Right forelimb (tissue), 1 donor: Measurements from ENCODE around the gene PPFIA3.

Experiments used
- DNase-seq: peaks from one replicate; pipeline ENCODE4 v3.0.0-alpha.2; 2018

PPFIA3 gene

DNA sequence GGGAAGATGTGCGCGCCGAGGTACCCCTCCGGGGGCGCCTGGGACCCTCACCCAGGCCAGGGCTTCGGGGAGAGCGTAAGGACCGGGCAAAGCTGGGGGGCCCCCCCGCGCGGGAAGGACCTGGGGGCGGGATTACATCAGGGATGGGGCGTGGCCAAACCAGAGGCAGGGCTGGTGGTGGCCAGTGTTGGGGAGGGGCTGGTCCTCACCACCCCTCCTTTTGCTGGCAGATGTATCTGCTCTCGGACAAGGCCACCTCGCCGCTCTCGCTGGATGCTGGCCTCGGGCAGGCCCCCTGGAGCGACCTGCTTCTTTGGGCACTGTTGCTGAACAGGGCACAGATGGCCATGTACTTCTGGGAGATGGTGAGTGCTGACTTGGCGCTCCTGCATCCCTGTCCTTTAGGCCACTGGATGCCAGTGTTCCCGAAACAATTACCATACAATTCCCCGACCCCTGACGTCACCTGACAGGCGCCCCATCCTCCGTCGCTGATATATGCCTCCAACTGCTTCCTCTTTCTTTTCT, 63.6 kb downstream of the PPFIA3 start:
- DNase-seq = no peak

DNA sequence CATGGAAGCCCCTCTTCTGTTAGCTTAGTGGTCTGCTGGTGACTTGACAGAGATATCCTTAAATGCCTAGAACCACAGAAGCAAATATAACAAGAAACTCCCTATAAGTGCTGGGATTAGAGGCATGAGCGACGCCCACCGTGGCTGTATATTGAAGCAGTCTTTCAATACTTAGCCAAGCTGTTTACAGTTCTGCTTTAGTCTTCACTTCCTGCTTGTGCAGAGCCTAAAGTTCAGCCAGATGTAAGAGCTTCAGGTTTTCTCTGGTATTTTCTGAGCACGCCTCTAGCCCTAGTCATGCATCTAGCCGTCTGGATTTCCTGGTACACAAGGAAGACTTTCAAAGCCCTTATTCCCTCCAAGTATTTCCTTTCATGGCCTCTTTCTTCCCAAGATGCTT, 66.8 kb downstream of the PPFIA3 start:
- DNase-seq = no peak

DNA sequence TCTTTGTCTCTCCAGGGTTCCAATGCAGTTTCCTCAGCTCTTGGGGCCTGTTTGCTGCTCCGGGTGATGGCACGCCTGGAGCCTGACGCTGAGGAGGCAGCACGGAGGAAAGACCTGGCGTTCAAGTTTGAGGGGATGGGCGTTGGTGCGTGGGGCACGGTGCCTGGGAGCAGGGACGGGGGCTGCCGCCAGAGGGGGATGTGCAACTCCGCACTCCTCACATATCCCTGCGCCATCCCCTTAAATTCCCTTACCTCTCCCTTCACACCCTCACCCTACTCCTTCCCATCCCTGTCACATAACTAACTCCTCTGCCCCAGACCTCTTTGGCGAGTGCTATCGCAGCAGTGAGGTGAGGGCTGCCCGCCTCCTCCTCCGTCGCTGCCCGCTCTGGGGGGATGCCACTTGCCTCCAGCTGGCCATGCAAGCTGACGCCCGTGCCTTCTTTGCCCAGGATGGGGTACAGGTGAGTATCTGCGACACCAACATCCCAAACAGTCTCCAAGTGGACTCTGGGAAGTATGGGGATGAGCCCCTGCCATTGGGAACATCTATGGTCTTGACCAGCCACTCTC, 69.4 kb downstream of the PPFIA3 start:
- no peak for DNase-seq

DNA sequence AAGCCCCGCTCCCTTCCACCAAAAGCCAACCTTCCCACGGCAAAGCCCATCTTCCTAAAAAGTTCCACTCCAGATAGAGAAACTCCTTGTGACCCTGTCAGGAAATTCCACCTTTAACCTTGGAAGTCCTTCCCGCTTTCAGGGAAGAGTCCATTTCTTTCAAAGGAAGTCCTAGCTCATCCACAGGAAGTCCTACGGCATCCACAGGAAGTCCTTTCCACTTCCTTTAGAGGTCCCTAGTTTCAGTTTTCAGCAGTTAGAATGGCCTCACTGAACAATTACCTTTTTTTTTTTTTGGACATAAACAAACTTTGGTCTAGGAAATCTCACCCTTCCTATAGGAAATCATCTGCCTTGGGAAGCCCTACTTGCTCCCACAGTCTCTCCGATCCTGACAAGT, 69.9 kb downstream of the PPFIA3 start:
- no peak for DNase-seq

DNA sequence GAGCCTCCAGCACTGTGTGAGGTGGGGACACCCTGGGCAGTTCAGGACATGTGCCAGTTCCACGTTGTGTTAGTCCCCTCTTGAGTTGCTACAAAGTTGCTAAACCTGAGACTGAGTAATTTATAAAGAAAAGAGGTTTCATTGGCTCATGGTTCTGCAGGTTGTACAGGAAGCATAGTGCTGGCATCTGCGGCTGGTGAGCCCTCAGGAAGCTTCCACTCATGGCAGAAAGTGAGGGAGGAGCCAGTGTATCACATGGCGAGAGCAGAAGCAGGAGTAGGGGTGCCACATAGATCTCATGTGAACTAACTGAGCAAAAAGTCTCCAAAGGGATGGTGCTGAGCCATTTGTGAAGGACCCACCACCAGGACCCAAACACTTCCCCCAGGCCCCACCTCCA, 71.4 kb downstream of the PPFIA3 start:
- DNase-seq = no peak

DNA sequence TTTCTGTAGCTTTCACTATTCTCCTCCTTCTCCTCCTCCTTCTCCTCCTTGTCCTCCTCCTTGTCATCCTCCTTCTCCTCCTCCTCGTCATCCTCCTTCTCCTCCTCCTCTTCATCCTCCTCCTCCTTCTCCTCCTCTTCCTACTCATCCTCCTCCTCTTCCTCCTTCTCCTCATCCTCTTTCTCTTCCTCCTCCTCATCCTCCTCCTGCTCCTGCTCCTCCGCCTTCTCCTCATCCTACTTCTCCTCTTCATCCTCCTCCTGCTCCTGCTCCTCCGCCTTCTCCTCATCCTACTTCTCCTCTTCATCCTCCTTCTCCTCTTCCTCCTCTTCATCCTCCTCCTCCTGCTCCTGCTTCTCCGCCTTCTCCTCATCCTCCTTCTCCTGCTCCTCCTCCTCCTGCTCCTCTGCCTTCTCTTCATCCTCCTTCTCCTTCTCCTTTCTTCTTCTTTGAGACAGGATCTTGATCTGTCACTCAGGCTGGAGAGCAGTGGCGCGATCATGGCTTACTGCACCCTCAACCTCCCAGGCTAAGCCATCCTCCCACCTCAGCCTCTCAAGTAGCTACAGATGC, 74.6 kb downstream of the PPFIA3 start:
- DNase-seq = no peak

DNA sequence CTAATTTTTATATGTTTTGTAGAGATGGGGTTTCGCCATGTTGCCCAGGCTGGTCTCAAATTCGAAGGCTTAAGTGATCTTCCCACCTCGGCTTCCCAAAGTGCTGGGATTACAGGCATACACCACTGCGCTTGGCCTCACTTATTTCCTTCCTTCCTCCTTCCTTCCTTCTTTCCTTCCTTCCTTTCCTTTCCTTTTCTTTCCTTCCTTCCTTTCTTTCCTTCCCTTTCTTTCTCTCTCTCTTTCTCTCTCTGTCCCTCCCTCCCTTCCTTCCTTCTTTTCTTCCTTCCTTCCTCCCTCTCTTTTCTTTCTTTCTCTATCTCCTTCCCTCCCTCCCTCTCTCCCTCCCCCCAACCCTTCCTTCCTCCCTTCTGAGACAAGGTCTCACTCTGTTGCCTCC, 75.1 kb downstream of the PPFIA3 start:
- DNase-seq = no peak

DNA sequence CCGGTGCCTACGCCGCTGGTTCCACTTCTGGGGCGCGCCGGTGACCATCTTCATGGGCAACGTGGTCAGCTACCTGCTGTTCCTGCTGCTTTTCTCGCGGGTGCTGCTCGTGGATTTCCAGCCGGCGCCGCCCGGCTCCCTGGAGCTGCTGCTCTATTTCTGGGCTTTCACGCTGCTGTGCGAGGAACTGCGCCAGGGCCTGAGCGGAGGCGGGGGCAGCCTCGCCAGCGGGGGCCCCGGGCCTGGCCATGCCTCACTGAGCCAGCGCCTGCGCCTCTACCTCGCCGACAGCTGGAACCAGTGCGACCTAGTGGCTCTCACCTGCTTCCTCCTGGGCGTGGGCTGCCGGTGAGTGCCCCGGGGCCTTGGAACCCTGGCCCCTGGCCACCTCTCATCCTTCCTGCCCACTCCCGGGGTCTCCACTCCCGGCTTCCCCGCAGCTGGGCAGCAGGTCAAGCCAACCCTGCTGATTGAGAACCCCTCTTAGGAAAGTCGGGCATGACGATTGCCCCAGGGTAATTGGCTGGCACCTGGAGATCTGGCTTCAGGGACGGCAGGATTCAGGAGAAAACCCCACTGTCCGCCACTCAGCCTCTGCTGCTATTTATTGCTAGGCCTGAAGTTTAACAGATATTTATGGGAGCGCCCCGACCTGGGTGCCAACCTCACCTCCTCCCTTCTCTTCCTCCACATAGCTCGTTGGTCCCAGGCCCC, 77.3 kb downstream of the PPFIA3 start:
- no peak for DNase-seq

DNA sequence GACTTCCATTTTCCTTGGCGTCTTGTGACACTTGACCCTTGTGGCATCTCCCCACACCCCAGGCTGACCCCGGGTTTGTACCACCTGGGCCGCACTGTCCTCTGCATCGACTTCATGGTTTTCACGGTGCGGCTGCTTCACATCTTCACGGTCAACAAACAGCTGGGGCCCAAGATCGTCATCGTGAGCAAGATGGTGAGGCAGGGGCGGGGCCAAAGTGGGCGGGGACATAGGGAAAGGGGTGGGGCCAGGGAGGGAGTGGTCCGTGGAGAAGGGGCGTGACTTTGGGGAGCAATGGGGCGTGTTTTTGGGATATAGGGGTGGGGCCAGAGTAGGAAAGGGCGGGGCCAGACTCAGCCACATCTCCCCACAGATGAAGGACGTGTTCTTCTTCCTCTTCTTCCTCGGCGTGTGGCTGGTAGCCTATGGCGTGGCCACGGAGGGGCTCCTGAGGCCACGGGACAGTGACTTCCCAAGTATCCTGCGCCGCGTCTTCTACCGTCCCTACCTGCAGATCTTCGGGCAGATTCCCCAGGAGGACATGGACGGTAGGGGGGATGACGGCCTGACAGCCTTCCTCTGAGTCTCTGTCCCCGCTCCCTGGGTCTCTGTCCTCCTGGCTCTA, 81.0 kb downstream of the PPFIA3 start:
- DNase-seq = no peak
